ENCODE data around the gene DCAF11. TPM values are rescaled to one million over a fixed set of nuclear protein-coding genes. Genes with fewer than 3 reads are reported as not detected.

Gene DCAF11
- total and polyA plus RNA-seq, 10 donors = 28.7 to 110 (median 76.7) TPM

DNA sequence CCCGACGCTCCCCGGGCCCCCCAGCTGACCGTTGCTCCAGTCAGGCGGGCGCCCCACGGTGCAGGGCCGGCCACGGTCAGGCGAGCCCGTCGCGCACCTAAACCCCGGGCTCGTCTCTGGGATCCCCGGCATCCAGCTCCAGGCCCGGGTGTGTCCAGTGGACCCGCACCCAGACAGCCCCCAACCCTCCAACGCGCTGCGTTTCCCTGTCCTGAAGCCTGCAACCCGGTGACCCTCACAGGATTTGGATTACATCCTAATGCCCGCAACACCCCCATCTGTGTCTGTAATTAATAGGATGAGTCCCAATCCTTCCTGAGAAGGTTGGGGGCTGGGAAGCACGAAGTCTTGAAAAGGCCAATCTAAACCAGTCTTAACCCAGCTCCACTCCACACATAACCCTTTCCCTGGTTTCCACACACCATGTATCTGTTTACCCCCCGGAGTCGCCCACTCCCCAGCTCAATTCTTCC is 32.8 kb upstream of the DCAF11 start:
- H3K27ac ChIP-seq = peak overlapping the region; percentile 35 to 91 (median 87)
- H3K36me3 ChIP-seq = no peaks in the 10 kb centered on the region
- WGBS, 5 donors = 30 to 39% (median 35%) methylated on average over 14 to 26 of the region's 26 CpGs
- intact Hi-C loops (cut with DNase I; ENCODE audit: low total_unique reads) = no loop called here
- no peak for DNase-seq
- peaks cover 10 to 31% (median 18%) of the 10 kb centered on the region in 6 donors for H3K4me1 ChIP-seq
- peak overlapping the region; percentile 61 to 86 (median 71) for H3K4me3 ChIP-seq
- H3K27me3 ChIP-seq (replicated peaks in 1 of 7) = peaks cover 0 to 16% (median 0%) of the 10 kb centered on the region in 7 donors
- H3K9me3 ChIP-seq = no peaks in the 10 kb centered on the region
- TF ChIP-seq, protein P1, sequence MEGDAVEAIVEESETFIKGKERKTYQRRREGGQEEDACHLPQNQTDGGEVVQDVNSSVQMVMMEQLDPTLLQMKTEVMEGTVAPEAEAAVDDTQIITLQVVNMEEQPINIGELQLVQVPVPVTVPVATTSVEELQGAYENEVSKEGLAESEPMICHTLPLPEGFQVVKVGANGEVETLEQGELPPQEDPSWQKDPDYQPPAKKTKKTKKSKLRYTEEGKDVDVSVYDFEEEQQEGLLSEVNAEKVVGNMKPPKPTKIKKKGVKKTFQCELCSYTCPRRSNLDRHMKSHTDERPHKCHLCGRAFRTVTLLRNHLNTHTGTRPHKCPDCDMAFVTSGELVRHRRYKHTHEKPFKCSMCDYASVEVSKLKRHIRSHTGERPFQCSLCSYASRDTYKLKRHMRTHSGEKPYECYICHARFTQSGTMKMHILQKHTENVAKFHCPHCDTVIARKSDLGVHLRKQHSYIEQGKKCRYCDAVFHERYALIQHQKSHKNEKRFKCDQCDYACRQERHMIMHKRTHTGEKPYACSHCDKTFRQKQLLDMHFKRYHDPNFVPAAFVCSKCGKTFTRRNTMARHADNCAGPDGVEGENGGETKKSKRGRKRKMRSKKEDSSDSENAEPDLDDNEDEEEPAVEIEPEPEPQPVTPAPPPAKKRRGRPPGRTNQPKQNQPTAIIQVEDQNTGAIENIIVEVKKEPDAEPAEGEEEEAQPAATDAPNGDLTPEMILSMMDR (IDR thresholded peaks at IDR 0.05 in 8 of 11, conservative IDR thresholded peaks at IDR 0.05 in 3 of 11) = no peak
- TF ChIP-seq POLR2AphosphoS5 (IDR thresholded peaks at IDR 0.05) (no peak), POLR2A (IDR thresholded peaks at IDR 0.05) (no peak)

DNA sequence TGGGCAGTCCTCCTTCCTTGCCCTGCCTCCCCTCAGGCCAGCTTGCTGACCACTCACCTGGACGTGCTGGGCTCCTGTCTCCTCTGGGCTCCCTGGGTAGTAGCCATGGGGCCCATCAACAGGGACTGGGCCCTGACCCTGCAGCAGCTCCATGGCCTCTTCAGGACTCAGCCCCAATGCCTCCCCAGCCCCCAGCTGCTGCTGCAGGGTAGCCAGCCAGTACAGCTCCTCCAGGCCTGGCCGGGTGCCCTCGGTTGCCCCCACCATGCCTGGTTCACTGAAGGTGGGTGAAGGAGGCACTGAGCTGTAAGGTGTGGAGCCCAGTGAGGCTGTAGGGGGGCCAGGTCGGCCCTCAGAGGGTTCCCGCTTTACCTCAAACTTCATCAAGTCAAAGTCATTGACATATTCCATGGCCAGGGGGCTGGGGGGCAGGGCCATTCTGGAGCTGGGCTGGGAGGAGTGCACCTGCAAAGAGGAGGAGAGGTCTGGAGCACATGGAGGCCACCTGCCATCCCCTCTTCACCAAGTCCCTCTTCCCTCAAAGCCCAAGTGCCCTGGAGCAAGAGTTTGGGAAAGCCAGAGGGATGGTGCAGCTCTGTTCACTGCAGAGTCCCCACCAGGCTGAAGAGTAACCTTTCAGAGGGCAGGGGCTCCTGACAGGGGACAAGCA is 32.0 kb upstream of the DCAF11 start:
- DNase-seq = no peak

DNA sequence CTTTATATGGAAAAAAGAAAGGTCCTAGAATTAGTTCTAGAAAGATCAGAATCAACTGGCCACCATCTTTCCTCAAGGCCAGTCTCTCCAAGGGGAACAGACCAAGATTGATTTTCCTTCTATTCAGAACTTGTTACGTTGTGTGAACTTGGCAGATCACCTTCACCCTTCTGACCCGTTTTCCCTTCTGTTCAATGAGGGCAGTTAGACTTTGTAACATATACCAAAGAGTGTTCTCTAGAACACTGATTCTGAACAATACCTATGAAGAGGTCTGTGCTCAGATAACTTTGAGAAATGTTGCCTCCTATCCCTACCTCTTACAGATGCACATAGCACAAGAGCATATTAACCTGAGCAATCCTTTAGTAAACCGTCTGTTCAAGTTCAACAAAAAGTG is 31.1 kb upstream of the DCAF11 start:
- no peak for TF ChIP-seq POLR2A (IDR thresholded peaks at IDR 0.05)
- no peak for TF ChIP-seq POLR2AphosphoS5 (IDR thresholded peaks at IDR 0.05)
- TF ChIP-seq, protein P1 (IDR thresholded peaks at IDR 0.05 in 8 of 11, conservative IDR thresholded peaks at IDR 0.05 in 3 of 11) = no peak
- intact Hi-C loops (cut with DNase I; ENCODE audit: low total_unique reads) = no loop called here
- DNase-seq = no peak
- Histone ChIP-seq H3K27me3 (replicated peaks in 1 of 7) (peaks cover 0 to 16% (median 0%) of the 10 kb centered on the region in 7 donors), H3K9me3 (no peaks in the 10 kb centered on the region), H3K4me3 (no peak overlapping the region), H3K4me1 (peaks cover 10 to 31% (median 18%) of the 10 kb centered on the region in 6 donors), H3K27ac (no peak overlapping the region), H3K36me3 (no peaks in the 10 kb centered on the region)
- WGBS, 5 donors = 75 to 87% (median 83%) methylated on average over 3 of the region's 3 CpGs

More for the DNA sequence above, 32.0 kb upstream of the DCAF11 start:
- H3K4me1 ChIP-seq = peaks cover 10 to 31% (median 18%) of the 10 kb centered on the region in 6 donors
- H3K4me3 ChIP-seq = no peak overlapping the region
- no peak overlapping the region for H3K27ac ChIP-seq
- 84 to 100% (median 91%) methylated on average over 5 of the region's 5 CpGs for WGBS, 5 donors
- no peaks in the 10 kb centered on the region for H3K36me3 ChIP-seq
- intact Hi-C loops (cut with DNase I; ENCODE audit: low total_unique reads) = no loop called here
- H3K9me3 ChIP-seq = no peaks in the 10 kb centered on the region
- no peak for TF ChIP-seq POLR2A (IDR thresholded peaks at IDR 0.05)
- no peak for TF ChIP-seq POLR2AphosphoS5 (IDR thresholded peaks at IDR 0.05)
- TF ChIP-seq, protein P1 (IDR thresholded peaks at IDR 0.05 in 8 of 11, conservative IDR thresholded peaks at IDR 0.05 in 3 of 11) = no peak
- peaks cover 0 to 16% (median 0%) of the 10 kb centered on the region in 7 donors for H3K27me3 ChIP-seq (replicated peaks in 1 of 7)

DNA sequence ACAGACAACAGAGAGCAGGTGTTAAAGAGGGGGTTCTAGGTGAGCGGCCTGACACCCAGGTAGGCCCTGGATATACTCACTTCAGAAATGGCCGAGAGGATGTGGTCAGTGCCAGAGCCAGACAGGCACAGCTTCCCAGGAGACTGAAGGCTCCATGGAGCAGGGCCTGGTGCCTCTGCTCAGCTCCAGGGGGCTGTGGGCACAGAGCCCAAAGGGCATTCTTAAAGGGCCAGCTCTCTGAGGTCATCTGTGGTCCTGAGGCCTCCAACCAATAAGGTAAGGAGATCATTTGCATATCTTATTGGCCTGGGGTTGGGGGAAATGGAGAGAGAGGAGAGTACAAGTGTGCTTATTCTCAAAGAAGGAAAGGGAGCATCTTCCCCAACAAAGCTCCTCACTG is 30.1 kb upstream of the DCAF11 start:
- no peak for TF ChIP-seq POLR2AphosphoS5 (IDR thresholded peaks at IDR 0.05)
- no peak for TF ChIP-seq POLR2A (IDR thresholded peaks at IDR 0.05)
- TF ChIP-seq, protein P1 (IDR thresholded peaks at IDR 0.05 in 8 of 11, conservative IDR thresholded peaks at IDR 0.05 in 3 of 11) = no peak
- Histone ChIP-seq H3K27me3 (replicated peaks in 1 of 7) (peaks cover 0 to 16% (median 0%) of the 10 kb centered on the region in 7 donors), H3K4me3 (no peak overlapping the region), H3K27ac (no peak overlapping the region), H3K36me3 (no peaks in the 10 kb centered on the region), H3K4me1 (peaks cover 10 to 31% (median 18%) of the 10 kb centered on the region in 6 donors), H3K9me3 (no peaks in the 10 kb centered on the region)
- WGBS, 5 donors = 88 to 100% (median 93%) methylated on average over 2 of the region's 2 CpGs
- DNase-seq = peak; percentile 44
- intact Hi-C loops (cut with DNase I; ENCODE audit: low total_unique reads) = no loop called here
